ENCODE measurements around the gene RSPH6A.

- TF ChIP-seq SP2 (CRISPR knock-in tag; IDR thresholded peaks at IDR 0.05) (no peak), IRF2 (CRISPR knock-in tag; IDR thresholded peaks at IDR 0.05) (no peak), NR2F6 (IDR thresholded peaks at IDR 0.05) (no peak), NR2F6 (CRISPR knock-in tag; IDR thresholded peaks at IDR 0.05) (no peak), ESRRA (CRISPR knock-in tag; IDR thresholded peaks at IDR 0.05; ENCODE audit: low read depth) (no peak), FOXK2 (IDR thresholded peaks at IDR 0.05) (no peak), ADNP (CRISPR knock-in tag; IDR thresholded peaks at IDR 0.05) (no peak), DPF2 (CRISPR knock-in tag; IDR thresholded peaks at IDR 0.05; ENCODE audit: borderline replicate concordance, low read depth) (no peak), YY1 (IDR thresholded peaks at IDR 0.05; ENCODE audit: insufficient read depth, insufficient replicate concordance, low read depth, low read length) (no peak), SOX13 (IDR thresholded peaks at IDR 0.05) (no peak), SOX13 (CRISPR knock-in tag; conservative IDR thresholded peaks at IDR 0.05 in 1 of 2, IDR thresholded peaks at IDR 0.05 in 1 of 2) (no peak), FOXC1 (CRISPR knock-in tag; IDR thresholded peaks at IDR 0.05; ENCODE audit: borderline replicate concordance) (no peak), TCF7 (IDR thresholded peaks at IDR 0.05; ENCODE audit: low read depth) (no peak)
Measured at GRCh38 chr19:45754323-45754722, 60.8 kb downstream of the RSPH6A start.

Data from HepG2 (cell line).